DOHH2 (cell line): ENCODE data around the gene SCNM1.

Experiments
- EZH2phosphoT487 ChIP-seq: fragments of 200-600 bp; sonication (generic); IDR thresholded peaks from 2 replicates; pipeline ENCODE4 v1.6.1; 2017; ENCODE audit warnings: borderline replicate concordance, mild to moderate bottlenecking, antibody characterized with exemption, low read length, moderate library complexity, mixed read lengths
- TF ChIP-seq, protein P1 (sequence below): fragments of 200-600 bp; sonication (generic); IDR thresholded peaks from one replicate; pipeline ENCODE4 v1.5.1; 2014; ENCODE audit warnings: antibody characterized with exemption, mild to moderate bottlenecking, low read depth, low read length; ENCODE audit not compliant: poor library complexity, severe bottlenecking

DNA sequence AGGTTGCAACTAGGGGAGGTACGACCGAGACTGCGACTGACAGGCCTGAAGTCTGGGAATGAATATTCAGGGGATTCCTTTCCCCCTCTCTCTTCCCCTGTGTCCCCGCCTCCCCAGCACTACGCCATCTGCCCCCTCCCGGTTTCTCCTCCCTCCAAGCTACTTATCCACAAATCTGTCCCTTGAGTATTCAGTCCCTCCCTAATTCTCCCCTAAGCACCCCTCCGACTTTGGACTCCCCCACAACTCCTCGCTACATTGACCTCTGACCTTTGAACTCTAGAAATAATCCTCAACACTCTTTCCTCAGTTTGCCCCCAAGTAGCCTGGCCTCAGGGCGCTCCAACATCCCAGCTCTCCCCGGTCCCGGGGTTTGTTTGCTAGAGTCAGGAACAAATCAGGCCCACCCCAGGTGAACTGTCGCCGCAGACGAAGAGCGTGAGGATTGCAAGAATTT is 635 bp upstream of the SCNM1 start:
- TF ChIP-seq, protein P1, sequence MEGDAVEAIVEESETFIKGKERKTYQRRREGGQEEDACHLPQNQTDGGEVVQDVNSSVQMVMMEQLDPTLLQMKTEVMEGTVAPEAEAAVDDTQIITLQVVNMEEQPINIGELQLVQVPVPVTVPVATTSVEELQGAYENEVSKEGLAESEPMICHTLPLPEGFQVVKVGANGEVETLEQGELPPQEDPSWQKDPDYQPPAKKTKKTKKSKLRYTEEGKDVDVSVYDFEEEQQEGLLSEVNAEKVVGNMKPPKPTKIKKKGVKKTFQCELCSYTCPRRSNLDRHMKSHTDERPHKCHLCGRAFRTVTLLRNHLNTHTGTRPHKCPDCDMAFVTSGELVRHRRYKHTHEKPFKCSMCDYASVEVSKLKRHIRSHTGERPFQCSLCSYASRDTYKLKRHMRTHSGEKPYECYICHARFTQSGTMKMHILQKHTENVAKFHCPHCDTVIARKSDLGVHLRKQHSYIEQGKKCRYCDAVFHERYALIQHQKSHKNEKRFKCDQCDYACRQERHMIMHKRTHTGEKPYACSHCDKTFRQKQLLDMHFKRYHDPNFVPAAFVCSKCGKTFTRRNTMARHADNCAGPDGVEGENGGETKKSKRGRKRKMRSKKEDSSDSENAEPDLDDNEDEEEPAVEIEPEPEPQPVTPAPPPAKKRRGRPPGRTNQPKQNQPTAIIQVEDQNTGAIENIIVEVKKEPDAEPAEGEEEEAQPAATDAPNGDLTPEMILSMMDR, result no peak
- TF ChIP-seq EZH2phosphoT487, result no peak
